GM19351 (cell line): ENCODE measurements around the gene SPDYA.
"Not testable (repeated sequence)": the region's sequence is repeated elsewhere in the genome, so short reads cannot be mapped to it uniquely, and the experiment has no call there.

ENCODE experiments used
- ATAC-seq: cut with Tn5 transposase; IDR thresholded peaks from one replicate; pipeline ENCODE4 v1.9.1; 2021; ENCODE audit warnings: mild to moderate bottlenecking, moderate library complexity; ENCODE audit not compliant: unreplicated experiment

The SPDYA gene

GRCh38 chr2:28810384-28811285 is at the start of gene SPDYA:
Gene SPDYA, plus strand, starts transcription at chr2:28810834. Its CDS starts 5,181 bp downstream, at chr2:28816015.
- ATAC-seq, result peak; percentile 79

- no peak for ATAC-seq
Observed at GRCh38 chr2:28761420-28761819, 49.2 kb upstream of the SPDYA start.

GRCh38 chr2:28764909-28765711 is 45.5 kb upstream of the SPDYA start:
- ATAC-seq, result no peak

GRCh38 chr2:28766070-28766469 is 44.6 kb upstream of the SPDYA start:
- ATAC-seq, result no peak

- no peak for ATAC-seq
Observed at GRCh38 chr2:28767337-28767736, 43.3 kb upstream of the SPDYA start.

- ATAC-seq, result no peak
Observed at GRCh38 chr2:28768422-28768821, 42.2 kb upstream of the SPDYA start.

GRCh38 chr2:28768952-28769351 is 41.7 kb upstream of the SPDYA start:
- no peak for ATAC-seq

- no peak for ATAC-seq
Observed at GRCh38 chr2:28772351-28772750, 38.3 kb upstream of the SPDYA start.

- no peak for ATAC-seq
Observed at GRCh38 chr2:28776471-28776870, 34.2 kb upstream of the SPDYA start.

GRCh38 chr2:28778392-28778791 is 32.2 kb upstream of the SPDYA start:
- ATAC-seq, result no peak

GRCh38 chr2:28779001-28779400 is 31.6 kb upstream of the SPDYA start:
- ATAC-seq, result no peak

GRCh38 chr2:28780496-28780895 is 30.1 kb upstream of the SPDYA start:
- no peak for ATAC-seq

GRCh38 chr2:28782423-28782822 is 28.2 kb upstream of the SPDYA start:
- no peak for ATAC-seq

GRCh38 chr2:28784570-28784969 is 26.1 kb upstream of the SPDYA start:
- not testable (repeated sequence) for ATAC-seq

- no peak for ATAC-seq
Observed at GRCh38 chr2:28796620-28797019, 14.0 kb upstream of the SPDYA start.

- ATAC-seq, result no peak
Observed at GRCh38 chr2:28801726-28802125, 8.9 kb upstream of the SPDYA start.

- ATAC-seq, result no peak
Observed at GRCh38 chr2:28802975-28803429, 7.6 kb upstream of the SPDYA start.

GRCh38 chr2:28809927-28810326 is 707 bp upstream of the SPDYA start:
- no peak for ATAC-seq

GRCh38 chr2:28818053-28818452 is 7.4 kb downstream of the SPDYA start:
- no peak for ATAC-seq

GRCh38 chr2:28821295-28821958 is 10.8 kb downstream of the SPDYA start:
- ATAC-seq, result no peak

GRCh38 chr2:28822036-28822435 is 11.4 kb downstream of the SPDYA start:
- no peak for ATAC-seq
